HepG2 (cell line): Measurements from ENCODE around the gene SPOP. TPM values are rescaled to one million over a fixed set of nuclear protein-coding genes. Genes with fewer than 3 reads are reported as not detected.

Source experiments
- CAMTA2 ChIP-seq: sonication (generic); formaldehyde crosslinking; IDR thresholded peaks from 2 replicates; pipeline ENCODE4 v1.4.0; 2020; ENCODE audit warnings: mild to moderate bottlenecking, missing genetic modification reagents, borderline replicate concordance
- GTF2F1 ChIP-seq: fragments of 150-350 bp; IDR thresholded peaks from 2 replicates; pipeline ENCODE4 v1.6.1; 2014; ENCODE audit warnings: low read length
- HNF4G ChIP-seq, 2 experiments: sonication (generic) in 1 of 2; formaldehyde crosslinking in 1 of 2; IDR thresholded peaks; 2 replicates each; pipeline versions ENCODE4 v1.4.0 to v1.6.1; 2011 to 2020; ENCODE audit warnings: borderline replicate concordance in 2 of 2, low read depth in 2 of 2, mild to moderate bottlenecking in 2 of 2, low read length in 1 of 2, missing genetic modification reagents in 1 of 2, moderate library complexity in 1 of 2
- HOXA9 ChIP-seq: sonication (generic); formaldehyde crosslinking; IDR thresholded peaks from 2 replicates; pipeline ENCODE4 v1.8.1; 2022; ENCODE audit warnings: missing genetic modification reagents, mild to moderate bottlenecking, moderate library complexity, borderline replicate concordance
- KIAA2018 ChIP-seq: sonication (generic); formaldehyde crosslinking; IDR thresholded peaks from 2 replicates; pipeline ENCODE4 v1.5.0; 2020; ENCODE audit warnings: mild to moderate bottlenecking, missing genetic modification reagents, borderline replicate concordance
- MYC ChIP-seq: sonication (generic); formaldehyde crosslinking; IDR thresholded peaks from 2 replicates; pipeline ENCODE4 v1.9.0; 2021; ENCODE audit warnings: missing genetic modification reagents, borderline replicate concordance
- SOX6 ChIP-seq, 2 experiments: fragments of 450-650 bp in 1 of 2; sonication (generic) in 1 of 2; formaldehyde crosslinking in 1 of 2; IDR thresholded peaks; 2 replicates each; pipeline versions ENCODE4 v1.4.0 to v1.6.1; 2017 to 2020; ENCODE audit warnings: antibody characterized with exemption in 1 of 2, mild to moderate bottlenecking in 1 of 2, missing genetic modification reagents in 1 of 2
- SUZ12 ChIP-seq: fragments of 150-350 bp; IDR thresholded peaks from 2 replicates; pipeline ENCODE4 v1.6.1; 2014; ENCODE audit warnings: low read depth, low read length
- ZNF609 ChIP-seq: sonication (generic); formaldehyde crosslinking; IDR thresholded peaks from 2 replicates; pipeline ENCODE4 v1.4.0; 2020; ENCODE audit warnings: mild to moderate bottlenecking, missing genetic modification reagents, borderline replicate concordance
- polyA plus RNA-seq, 8 experiments: library from polyadenylated mRNA; depleted of rRNA in 3 of 8; stranded (reverse) in 7 of 8; unstranded in 1 of 8; fragments of >200 nt; fragmentation: Illumina TruSeq in 4 of 8; extraction: Trizol in 4 of 8; gene quantifications; 2 replicates each; pipeline versions ENCODE4 v1.2.1 to v1.2.3, GENCODE V29; 2011 to 2016; ENCODE audit warnings: low read depth in 4 of 8, missing spikeins in 1 of 8, mixed read lengths in 1 of 8; ENCODE audit not compliant: insufficient read depth in 1 of 8
- total RNA-seq, 5 experiments: library from RNA; depleted of rRNA; stranded (reverse); fragments of >200 nt; fragmentation: Illumina TruSeq; extraction: Trizol; gene quantifications; 2 replicates each; pipeline ENCODE4 v1.2.3, GENCODE V29; 2016; ENCODE audit warnings: low read depth in 1 of 5
- TF ChIP-seq, protein P1 (sequence below): sonication (generic); formaldehyde crosslinking; IDR thresholded peaks from 2 replicates; pipeline ENCODE4 v1.5.1; 2020; ENCODE audit warnings: missing genetic modification reagents, mild to moderate bottlenecking, borderline replicate concordance

SPOP gene
- total and polyA plus RNA-seq, 2 of the 13 experiments (the other 11 are each of a cell fraction or from before 2014, with no cell fraction given), result 52.8 to 60.8 TPM

DNA sequence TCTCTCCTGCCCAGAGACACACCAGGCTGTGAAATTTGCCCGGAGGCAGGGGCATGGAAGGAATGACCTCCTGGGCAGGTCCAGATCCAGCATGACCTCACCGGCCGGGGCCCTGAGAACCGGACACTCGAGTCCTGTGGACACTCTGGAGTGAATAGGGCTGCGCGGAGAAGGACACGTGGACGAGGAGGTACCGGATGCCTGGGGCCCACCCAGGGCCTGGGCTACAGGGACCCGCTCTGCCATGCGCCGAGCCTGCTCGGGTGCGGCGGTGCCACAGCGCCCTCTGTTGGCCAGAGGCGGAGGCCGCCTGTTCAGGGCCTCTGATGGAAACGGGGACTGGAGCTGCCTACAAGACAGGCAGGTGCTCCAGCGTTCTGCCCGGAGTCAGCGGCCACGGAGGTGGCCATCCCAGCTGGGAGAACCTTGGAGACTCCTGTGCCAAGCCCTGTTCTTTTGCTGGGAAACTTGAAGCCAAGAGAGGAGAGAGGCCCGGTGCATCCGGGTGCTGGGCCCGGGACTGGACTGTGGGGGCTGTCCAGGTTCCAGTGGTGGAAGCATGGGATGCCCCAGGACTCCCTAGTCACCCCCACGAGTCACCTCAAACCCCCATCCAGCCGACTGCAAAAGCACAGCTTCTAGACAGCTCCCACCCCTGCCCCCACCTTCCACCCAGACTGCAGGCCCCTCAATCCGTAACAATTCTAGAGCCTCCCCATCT, 121.5 kb downstream of the SPOP start (continued):
- TF ChIP-seq, protein P1, sequence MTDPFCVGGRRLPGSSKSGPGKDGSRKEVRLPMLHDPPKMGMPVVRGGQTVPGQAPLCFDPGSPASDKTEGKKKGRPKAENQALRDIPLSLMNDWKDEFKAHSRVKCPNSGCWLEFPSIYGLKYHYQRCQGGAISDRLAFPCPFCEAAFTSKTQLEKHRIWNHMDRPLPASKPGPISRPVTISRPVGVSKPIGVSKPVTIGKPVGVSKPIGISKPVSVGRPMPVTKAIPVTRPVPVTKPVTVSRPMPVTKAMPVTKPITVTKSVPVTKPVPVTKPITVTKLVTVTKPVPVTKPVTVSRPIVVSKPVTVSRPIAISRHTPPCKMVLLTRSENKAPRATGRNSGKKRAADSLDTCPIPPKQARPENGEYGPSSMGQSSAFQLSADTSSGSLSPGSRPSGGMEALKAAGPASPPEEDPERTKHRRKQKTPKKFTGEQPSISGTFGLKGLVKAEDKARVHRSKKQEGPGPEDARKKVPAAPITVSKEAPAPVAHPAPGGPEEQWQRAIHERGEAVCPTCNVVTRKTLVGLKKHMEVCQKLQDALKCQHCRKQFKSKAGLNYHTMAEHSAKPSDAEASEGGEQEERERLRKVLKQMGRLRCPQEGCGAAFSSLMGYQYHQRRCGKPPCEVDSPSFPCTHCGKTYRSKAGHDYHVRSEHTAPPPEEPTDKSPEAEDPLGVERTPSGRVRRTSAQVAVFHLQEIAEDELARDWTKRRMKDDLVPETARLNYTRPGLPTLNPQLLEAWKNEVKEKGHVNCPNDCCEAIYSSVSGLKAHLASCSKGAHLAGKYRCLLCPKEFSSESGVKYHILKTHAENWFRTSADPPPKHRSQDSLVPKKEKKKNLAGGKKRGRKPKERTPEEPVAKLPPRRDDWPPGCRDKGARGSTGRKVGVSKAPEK, result no peak
- TF ChIP-seq GTF2F1 (no peak), CAMTA2 (CRISPR knock-in tag) (no peak), KIAA2018 (no peak), ZNF609 (0 out of 2 replicates have a peak, but pooled peaks have one; percentile 36), MYC (CRISPR knock-in tag) (peak; percentile 97), HOXA9 (CRISPR knock-in tag) (no peak), HNF4G (IDR thresholded peaks at IDR 0.05; ENCODE audit: borderline replicate concordance, low read depth, low read length) (no peak), HNF4G (CRISPR knock-in tag; IDR thresholded peaks at IDR 0.05; ENCODE audit: borderline replicate concordance, low read depth) (peak; percentile 69; the same call in 1 of the 2 replicates), SUZ12 (no peak), SOX6 (IDR thresholded peaks at IDR 0.05) (no peak), SOX6 (CRISPR knock-in tag; IDR thresholded peaks at IDR 0.05) (0 out of 2 replicates have a peak, but pooled peaks have one; percentile 49)
